ENCODE results near the gene F12. TPM values are rescaled to one million over a fixed set of nuclear protein-coding genes. Genes with fewer than 3 reads are reported as not detected.

F12 gene
- total RNA-seq, 1 experiment from 2014 or later, result 30.0 TPM

DNA sequence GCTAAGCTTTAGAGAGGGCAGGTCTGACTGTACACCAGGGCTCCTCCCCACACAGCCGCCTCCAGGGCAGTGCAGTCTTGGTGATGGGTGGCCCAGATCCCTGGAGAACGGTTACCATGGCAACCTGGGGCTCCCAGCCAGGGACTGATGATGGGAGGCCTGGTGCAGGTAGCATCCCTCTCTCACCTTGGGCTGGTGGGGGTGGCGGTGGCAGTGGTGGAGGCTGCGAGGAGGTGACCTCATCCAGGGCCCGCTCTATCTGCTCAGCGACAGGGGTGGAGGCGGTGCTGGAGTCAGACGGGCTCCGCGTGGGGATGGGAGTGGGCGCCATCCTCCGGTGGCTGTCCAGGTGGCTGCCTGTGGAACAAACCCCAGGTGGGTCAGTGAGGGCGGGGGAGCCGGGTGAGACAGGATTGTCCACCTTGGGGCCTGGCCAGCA is 49.6 kb upstream of the F12 start:
- Histone ChIP-seq H3K36me3 (ENCODE audit: control insufficient read depth in 1 of 2, insufficient read depth in 2 of 2, low read length in 2 of 2) (peaks cover 0 to 16% of the 10 kb centered on the region in 2 experiments; a peak in 1 of 4 replicates), H3K4me2 (ENCODE audit: low read length) (no peak overlapping the region), H3K27me3 (ENCODE audit: insufficient read depth, low read length) (no peaks in the 10 kb centered on the region), H2AFZ (ENCODE audit: low read depth, low read length, poor library complexity, severe bottlenecking) (no peak overlapping the region), H3K4me1 (ENCODE audit: control insufficient read depth in 1 of 2, insufficient read depth in 2 of 2, low read length in 2 of 2) (peaks cover 8 to 31% of the 10 kb centered on the region in 2 experiments; a peak in 3 of 4 replicates), H3K27ac (ENCODE audit: low read depth, low read length) (no peak overlapping the region), H4K20me1 (ENCODE audit: insufficient read depth) (no peaks in the 10 kb centered on the region), H3K79me2 (ENCODE audit: insufficient read depth, low read length) (no peaks in the 10 kb centered on the region; the same call in 1 of the 2 replicates), H3K4me3 (replicated peaks in 1 of 2; ENCODE audit: low read depth in 1 of 2, low read length in 2 of 2) (no peak overlapping the region), H3K9ac (ENCODE audit: low read length) (no peak overlapping the region), H3K9me3 (ENCODE audit: control insufficient read depth in 1 of 2, insufficient read depth in 1 of 2, low read depth in 1 of 2, low read length in 2 of 2) (no peaks in the 10 kb centered on the region), H3K9me2 (ENCODE audit: insufficient read depth) (no peaks in the 10 kb centered on the region)
- ChIA-PET POLR2A (interaction anchor here (1.7 kb wide), 1 partner anchor 36 kb away, joined by 9 read pairs; no protein-coding TSS in a partner anchor), RAD21 (ENCODE audit: low non-redundant PET in 1 of 2, low total read pairs in 2 of 2, uncharacterized antibody in 2 of 2, unreplicated experiment in 2 of 2) (no interaction called here), CTCF (no interaction called here)
- ATAC-seq (no peak), DNase-seq (ENCODE audit: low read depth, low spot score) (no peak)
- TF ChIP-seq POLR2AphosphoS5 (IDR thresholded peaks at IDR 0.05; ENCODE audit: low read depth, low read length), result no peak
- intact Hi-C loops (cut with micrococcal nuclease), result no loop called here
- no TSS peak for BruUV-seq (replicated peaks)

DNA sequence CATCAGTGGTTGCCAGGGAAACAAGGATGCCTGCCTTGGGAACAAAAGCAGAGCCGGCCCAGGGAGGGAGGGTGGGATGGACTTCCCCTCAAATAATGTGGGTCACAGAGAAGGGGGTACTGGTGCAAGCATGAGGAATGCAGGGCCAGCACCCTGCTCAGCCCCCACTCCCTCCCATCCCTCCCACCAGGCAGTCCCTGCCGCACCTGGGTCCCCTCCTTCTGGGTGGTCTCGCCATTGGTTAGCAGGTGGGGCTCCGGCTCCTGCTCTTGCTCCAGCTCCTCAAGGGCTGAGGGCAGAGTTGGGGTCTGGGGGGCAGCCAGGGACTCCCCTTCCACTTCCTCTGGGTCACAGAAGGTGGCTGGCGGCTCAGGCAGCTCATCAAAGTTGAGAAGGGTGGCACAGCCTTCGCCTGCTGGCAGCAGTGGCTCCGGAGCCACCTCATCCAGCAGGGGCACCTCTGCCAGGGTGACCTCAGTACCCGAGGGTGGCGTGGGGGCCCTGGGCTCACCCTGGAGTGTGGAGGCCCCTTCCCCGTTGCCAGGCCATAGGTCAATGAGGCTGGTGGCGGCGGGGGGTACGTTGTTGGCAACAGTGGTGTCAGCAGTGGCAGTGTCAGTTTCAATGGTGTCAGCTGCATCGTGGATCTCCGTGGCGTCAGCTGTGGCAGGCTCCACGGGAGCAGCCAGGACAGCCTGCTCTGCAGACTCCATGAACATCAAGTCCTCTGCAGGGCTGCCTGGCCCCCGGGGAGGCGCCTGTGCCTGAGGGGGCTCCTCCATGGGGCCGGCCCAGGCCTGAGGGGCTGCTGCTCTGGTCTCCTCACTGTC is 48.7 kb upstream of the F12 start:
- peaks cover 8 to 40% of the 10 kb centered on the region in 2 experiments; a peak in 3 of 4 replicates for H3K4me1 ChIP-seq (ENCODE audit: control insufficient read depth in 1 of 2, insufficient read depth in 2 of 2, low read length in 2 of 2)
- no peak for ATAC-seq
- no peak overlapping the region for H2AFZ ChIP-seq (ENCODE audit: low read depth, low read length, poor library complexity, severe bottlenecking)
- ChIA-PET RAD21 (ENCODE audit: low non-redundant PET in 1 of 2, low total read pairs in 2 of 2, uncharacterized antibody in 2 of 2, unreplicated experiment in 2 of 2) (interaction anchor here (0.5 to 1.2 kb wide), 2 partner anchors 7 to 54 kb away, joined by 3 read pairs; no protein-coding TSS in a partner anchor), CTCF (interaction anchor here (0.8 to 6.8 kb wide), 19 partner anchors 8 to 345 kb away, joined by 3 to 85 read pairs (median 4); partner anchors contain the start of genes GRK6, PDLIM7 and PFN3), POLR2A (interaction anchor here (0.8 to 1.7 kb wide), 9 partner anchors 10 to 150 kb away, joined by 3 to 9 read pairs (median 4); partner anchors contain the start of gene PDLIM7)
- peaks cover 0 to 11% of the 10 kb centered on the region in 2 experiments; a peak in 1 of 4 replicates for H3K36me3 ChIP-seq (ENCODE audit: control insufficient read depth in 1 of 2, insufficient read depth in 2 of 2, low read length in 2 of 2)
- no peaks in the 10 kb centered on the region for H3K9me2 ChIP-seq (ENCODE audit: insufficient read depth)
- DNase-seq (ENCODE audit: low read depth, low spot score), result no peak
- no peaks in the 10 kb centered on the region for H3K27me3 ChIP-seq (ENCODE audit: insufficient read depth, low read length)
- H4K20me1 ChIP-seq (ENCODE audit: insufficient read depth), result no peaks in the 10 kb centered on the region
- H3K4me2 ChIP-seq (ENCODE audit: low read length), result no peak overlapping the region
- no peaks in the 10 kb centered on the region for H3K9me3 ChIP-seq (ENCODE audit: control insufficient read depth in 1 of 2, insufficient read depth in 1 of 2, low read depth in 1 of 2, low read length in 2 of 2)
- H3K79me2 ChIP-seq (ENCODE audit: insufficient read depth, low read length), result no peaks in the 10 kb centered on the region; the same call in 1 of the 2 replicates
- no peak overlapping the region for H3K27ac ChIP-seq (ENCODE audit: low read depth, low read length)
- TF ChIP-seq, protein P1, sequence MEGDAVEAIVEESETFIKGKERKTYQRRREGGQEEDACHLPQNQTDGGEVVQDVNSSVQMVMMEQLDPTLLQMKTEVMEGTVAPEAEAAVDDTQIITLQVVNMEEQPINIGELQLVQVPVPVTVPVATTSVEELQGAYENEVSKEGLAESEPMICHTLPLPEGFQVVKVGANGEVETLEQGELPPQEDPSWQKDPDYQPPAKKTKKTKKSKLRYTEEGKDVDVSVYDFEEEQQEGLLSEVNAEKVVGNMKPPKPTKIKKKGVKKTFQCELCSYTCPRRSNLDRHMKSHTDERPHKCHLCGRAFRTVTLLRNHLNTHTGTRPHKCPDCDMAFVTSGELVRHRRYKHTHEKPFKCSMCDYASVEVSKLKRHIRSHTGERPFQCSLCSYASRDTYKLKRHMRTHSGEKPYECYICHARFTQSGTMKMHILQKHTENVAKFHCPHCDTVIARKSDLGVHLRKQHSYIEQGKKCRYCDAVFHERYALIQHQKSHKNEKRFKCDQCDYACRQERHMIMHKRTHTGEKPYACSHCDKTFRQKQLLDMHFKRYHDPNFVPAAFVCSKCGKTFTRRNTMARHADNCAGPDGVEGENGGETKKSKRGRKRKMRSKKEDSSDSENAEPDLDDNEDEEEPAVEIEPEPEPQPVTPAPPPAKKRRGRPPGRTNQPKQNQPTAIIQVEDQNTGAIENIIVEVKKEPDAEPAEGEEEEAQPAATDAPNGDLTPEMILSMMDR (IDR thresholded peaks at IDR 0.05 in 2 of 3, conservative IDR thresholded peaks at IDR 0.05 in 1 of 3; ENCODE audit: borderline replicate concordance in 1 of 3, insufficient read depth in 1 of 3, low read depth in 2 of 3, low read length in 2 of 3), result no peak
- TF ChIP-seq EZH2phosphoT487 (IDR thresholded peaks at IDR 0.05; ENCODE audit: borderline replicate concordance), result no peak
- intact Hi-C loops (cut with micrococcal nuclease), result loop anchor here (1.0 to 2.0 kb wide), 2 partner anchors 38 to 343 kb away; no protein-coding TSS in a partner anchor
- no peak overlapping the region for H3K4me3 ChIP-seq (replicated peaks in 1 of 2; ENCODE audit: low read depth in 1 of 2, low read length in 2 of 2)
- BruUV-seq (replicated peaks), result no TSS peak
- no peak overlapping the region for H3K9ac ChIP-seq (ENCODE audit: low read length)
